Retinal pigment epithelial cell (primary cell): ENCODE data around the gene TINAG.

ENCODE experiments used
- DNase-seq: peaks from one replicate; pipeline ENCODE4 v3.0.0-alpha.2; 2010; ENCODE audit warnings: low read depth
- H3K4me3 ChIP-seq: 2 replicates; pipeline ENCODE4 v1.5.1; 2011; ENCODE audit warnings: mild to moderate bottlenecking, low read length, control low read depth, moderate library complexity
- CTCF ChIP-seq: conservative IDR thresholded peaks from 2 replicates; pipeline ENCODE4 v1.5.1; 2011; ENCODE audit warnings: low read depth, low read length, control low read depth, inconsistent platforms

Gene TINAG

GRCh38 chr6:54390362-54390761 is 82.1 kb downstream of the TINAG start:
- no peak for TF ChIP-seq CTCF
- no peak overlapping the region for H3K4me3 ChIP-seq
- no peak for DNase-seq

GRCh38 chr6:54391577-54391976 is 83.3 kb downstream of the TINAG start:
- DNase-seq = no peak
- TF ChIP-seq CTCF = no peak
- no peak overlapping the region for H3K4me3 ChIP-seq

- no peak overlapping the region for H3K4me3 ChIP-seq
- no peak for TF ChIP-seq CTCF
- no peak for DNase-seq
These were observed 94.9 kb downstream of the TINAG start for GRCh38 chr6:54403096-54403495.

GRCh38 chr6:54404791-54405190 is 96.5 kb downstream of the TINAG start:
- no peak for DNase-seq
- TF ChIP-seq CTCF = no peak
- H3K4me3 ChIP-seq = no peak overlapping the region

- TF ChIP-seq CTCF = no peak
- H3K4me3 ChIP-seq = no peak overlapping the region
- DNase-seq = no peak
These were observed 103.5 kb downstream of the TINAG start for GRCh38 chr6:54411767-54412166.

GRCh38 chr6:54415517-54415916 is 107.3 kb downstream of the TINAG start:
- TF ChIP-seq CTCF = no peak
- H3K4me3 ChIP-seq = no peak overlapping the region
- DNase-seq = no peak

- no peak for TF ChIP-seq CTCF
- DNase-seq = peak; percentile 69
- H3K4me3 ChIP-seq = no peak overlapping the region
These were observed 111.6 kb downstream of the TINAG start for GRCh38 chr6:54419885-54420284.
